PFSK-1 (cell line): ENCODE results near the gene MACROD1.

ENCODE experiments used
- FOXP2 ChIP-seq: optimal IDR thresholded peaks from 2 replicates; pipeline ENCODE3; 2011; ENCODE audit warnings: borderline replicate concordance, control low read depth, inconsistent platforms; ENCODE audit not compliant: insufficient read depth; ENCODE audit errors: extremely low read length, extremely low read depth
- POLR2AphosphoS5 ChIP-seq: IDR thresholded peaks from 2 replicates; pipeline ENCODE4 v1.6.1; 2012; ENCODE audit warnings: low read depth, mild to moderate bottlenecking, control low read depth, low read length, moderate library complexity
- REST ChIP-seq, 2 experiments: IDR thresholded peaks; 2 replicates each; pipeline versions ENCODE4 v1.6.1 to v1.8.0; 2011 to 2012; ENCODE audit warnings: low read depth in 2 of 2, low read length in 2 of 2, control low read depth in 1 of 2, inconsistent platforms in 1 of 2, mild to moderate bottlenecking in 1 of 2, moderate library complexity in 1 of 2; ENCODE audit not compliant: insufficient read depth in 1 of 2
- SIN3A ChIP-seq: IDR thresholded peaks from 2 replicates; pipeline ENCODE4 v1.6.1; 2012; ENCODE audit warnings: mild to moderate bottlenecking, low read length, moderate library complexity, borderline replicate concordance; ENCODE audit not compliant: insufficient read depth
- TAF1 ChIP-seq: IDR thresholded peaks from 2 replicates; pipeline ENCODE4 v1.6.1; 2012; ENCODE audit warnings: low read length, control low read depth, borderline replicate concordance; ENCODE audit not compliant: insufficient read depth

MACROD1 gene

GRCh38 chr11:63970902-63971301 is 195.0 kb downstream of the MACROD1 start:
- TF ChIP-seq TAF1: no peak

GRCh38 chr11:63969461-63969860 is 196.5 kb downstream of the MACROD1 start:
- TF ChIP-seq REST (IDR thresholded peaks at IDR 0.05; ENCODE audit: insufficient read depth in 1 of 2, low read depth in 2 of 2, low read length in 2 of 2) (no peak), FOXP2 (no peak), POLR2AphosphoS5 (no peak), SIN3A (no peak), TAF1 (no peak)

- TF ChIP-seq SIN3A (no peak), TAF1 (no peak), FOXP2 (no peak), POLR2AphosphoS5 (no peak), REST (IDR thresholded peaks at IDR 0.05; ENCODE audit: insufficient read depth in 1 of 2, low read depth in 2 of 2, low read length in 2 of 2) (no peak)
These were observed 199.5 kb downstream of the MACROD1 start for GRCh38 chr11:63966444-63966843.

- TF ChIP-seq FOXP2 (no peak), SIN3A (no peak), REST (IDR thresholded peaks at IDR 0.05; ENCODE audit: insufficient read depth in 1 of 2, low read depth in 2 of 2, low read length in 2 of 2) (no peak)
These were observed 204.1 kb downstream of the MACROD1 start for GRCh38 chr11:63961608-63962412.

- no peak for TF ChIP-seq SIN3A
- TF ChIP-seq TAF1: no peak
- no peak for TF ChIP-seq REST (IDR thresholded peaks at IDR 0.05; ENCODE audit: insufficient read depth in 1 of 2, low read depth in 2 of 2, low read length in 2 of 2)
These were observed 207.9 kb downstream of the MACROD1 start for GRCh38 chr11:63958008-63958407.
